ENCODE data around the gene FBXW5. TPM values are rescaled to one million over a fixed set of nuclear protein-coding genes. Genes with fewer than 3 reads are reported as not detected.

Gene FBXW5
- total and polyA plus RNA-seq, 9 of the 15 experiments (the other 6 are each of a cell fraction or from before 2014, with no cell fraction given): 0.21 to 128 (median 37.0) TPM

- Histone ChIP-seq H3K4me1 (replicated peaks in 1 of 2; ENCODE audit: control insufficient read depth in 2 of 2, insufficient read depth in 2 of 2, low read length in 2 of 2) (peaks cover 0 to 23% of the 10 kb centered on the region in 2 experiments; a peak in 2 of 5 replicates), H2AFZ (ENCODE audit: low read depth, low read length) (no peak overlapping the region), H3K27me3 (ENCODE audit: control insufficient read depth in 2 of 2, insufficient read depth in 2 of 2, low read length in 2 of 2) (no peaks in the 10 kb centered on the region), H3K36me3 (ENCODE audit: control insufficient read depth, insufficient read depth, low read length) (peaks cover 80% of the 10 kb centered on the region), H4K20me1 (replicated peaks; ENCODE audit: control insufficient read depth, insufficient read depth, low read length) (no peaks in the 10 kb centered on the region), H3K27ac (ENCODE audit: extremely low read depth, low read depth, low read length) (no peak overlapping the region), H3K9ac (ENCODE audit: insufficient read depth in 1 of 2, low read depth in 2 of 2, low read length in 2 of 2) (no peak overlapping the region; a peak in 1 of 4 replicates), H3K4me3 (no peak overlapping the region), H3K9me1 (ENCODE audit: control insufficient read depth, insufficient read depth, low read length) (no peaks in the 10 kb centered on the region), H3K9me3 (replicated peaks; ENCODE audit: control insufficient read depth, insufficient read depth, low read depth, low read length) (no peaks in the 10 kb centered on the region), H3K4me2 (ENCODE audit: insufficient read depth, low read length) (no peak overlapping the region), H3K79me2 (ENCODE audit: control insufficient read depth, insufficient read depth, low read length) (peaks cover 8% of the 10 kb centered on the region; the same call in 1 of the 3 replicates)
- ATAC-seq (no peak), FAIRE-seq (no peak), DNase-seq (ENCODE audit: extremely low read depth in 1 of 4, low spot score in 3 of 4) (no peak)
- in situ Hi-C loops (cut with MboI) (no loop called here), intact Hi-C loops (cut with micrococcal nuclease) (no loop called here)
- no TSS peak for BruUV-seq (replicated peaks)
- CTCF ChIA-PET (ENCODE audit: low intra/inter-chr PET ratio): no interaction called here
- WGBS (ENCODE audit: insufficient coverage, low coverage, missing lambda C conversion rate): 98% methylated on average over 10 of the region's 11 CpGs
- POLR2A ChIA-PET: interaction anchor here (0.6 to 1.4 kb wide), 3 partner anchors 9 to 283 kb away, joined by 3 to 4 read pairs (median 3); partner anchors contain the start of gene TPRN
- TF ChIP-seq MAZ (CRISPR knock-in tag; conservative IDR thresholded peaks at IDR 0.05 in 1 of 2, IDR thresholded peaks at IDR 0.05 in 1 of 2) (no peak), UBTF (IDR thresholded peaks at IDR 0.05; ENCODE audit: borderline replicate concordance in 1 of 2, low read depth in 2 of 2, low read length in 2 of 2) (no peak), ELF4 (CRISPR knock-in tag; IDR thresholded peaks at IDR 0.05) (no peak), THAP12 (CRISPR knock-in tag; IDR thresholded peaks at IDR 0.05) (no peak), ZNF589 (CRISPR knock-in tag; IDR thresholded peaks at IDR 0.05; ENCODE audit: low read depth) (no peak), CBFA2T3 (IDR thresholded peaks at IDR 0.05) (no peak), MTA3 (IDR thresholded peaks at IDR 0.05; ENCODE audit: borderline replicate concordance) (no peak), ZNF3 (CRISPR knock-in tag; IDR thresholded peaks at IDR 0.05) (no peak), HMG20A (CRISPR knock-in tag; conservative IDR thresholded peaks at IDR 0.05) (no peak), SPI1 (IDR thresholded peaks at IDR 0.05; ENCODE audit: borderline replicate concordance, low read depth, low read length) (no peak), ZC3H8 (IDR thresholded peaks at IDR 0.05) (no peak), RBBP5 (IDR thresholded peaks at IDR 0.05; ENCODE audit: borderline replicate concordance, insufficient read depth, low read length, poor library complexity, severe bottlenecking) (no peak)
- TF ChIP-seq, protein P1, sequence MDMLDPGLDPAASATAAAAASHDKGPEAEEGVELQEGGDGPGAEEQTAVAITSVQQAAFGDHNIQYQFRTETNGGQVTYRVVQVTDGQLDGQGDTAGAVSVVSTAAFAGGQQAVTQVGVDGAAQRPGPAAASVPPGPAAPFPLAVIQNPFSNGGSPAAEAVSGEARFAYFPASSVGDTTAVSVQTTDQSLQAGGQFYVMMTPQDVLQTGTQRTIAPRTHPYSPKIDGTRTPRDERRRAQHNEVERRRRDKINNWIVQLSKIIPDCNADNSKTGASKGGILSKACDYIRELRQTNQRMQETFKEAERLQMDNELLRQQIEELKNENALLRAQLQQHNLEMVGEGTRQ (CRISPR knock-in tag; IDR thresholded peaks at IDR 0.05): no peak
- TF ChIP-seq, protein P2, sequence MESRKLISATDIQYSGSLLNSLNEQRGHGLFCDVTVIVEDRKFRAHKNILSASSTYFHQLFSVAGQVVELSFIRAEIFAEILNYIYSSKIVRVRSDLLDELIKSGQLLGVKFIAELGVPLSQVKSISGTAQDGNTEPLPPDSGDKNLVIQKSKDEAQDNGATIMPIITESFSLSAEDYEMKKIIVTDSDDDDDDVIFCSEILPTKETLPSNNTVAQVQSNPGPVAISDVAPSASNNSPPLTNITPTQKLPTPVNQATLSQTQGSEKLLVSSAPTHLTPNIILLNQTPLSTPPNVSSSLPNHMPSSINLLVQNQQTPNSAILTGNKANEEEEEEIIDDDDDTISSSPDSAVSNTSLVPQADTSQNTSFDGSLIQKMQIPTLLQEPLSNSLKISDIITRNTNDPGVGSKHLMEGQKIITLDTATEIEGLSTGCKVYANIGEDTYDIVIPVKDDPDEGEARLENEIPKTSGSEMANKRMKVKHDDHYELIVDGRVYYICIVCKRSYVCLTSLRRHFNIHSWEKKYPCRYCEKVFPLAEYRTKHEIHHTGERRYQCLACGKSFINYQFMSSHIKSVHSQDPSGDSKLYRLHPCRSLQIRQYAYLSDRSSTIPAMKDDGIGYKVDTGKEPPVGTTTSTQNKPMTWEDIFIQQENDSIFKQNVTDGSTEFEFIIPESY (CRISPR knock-in tag; IDR thresholded peaks at IDR 0.05): no peak
- TF ChIP-seq, protein P3, sequence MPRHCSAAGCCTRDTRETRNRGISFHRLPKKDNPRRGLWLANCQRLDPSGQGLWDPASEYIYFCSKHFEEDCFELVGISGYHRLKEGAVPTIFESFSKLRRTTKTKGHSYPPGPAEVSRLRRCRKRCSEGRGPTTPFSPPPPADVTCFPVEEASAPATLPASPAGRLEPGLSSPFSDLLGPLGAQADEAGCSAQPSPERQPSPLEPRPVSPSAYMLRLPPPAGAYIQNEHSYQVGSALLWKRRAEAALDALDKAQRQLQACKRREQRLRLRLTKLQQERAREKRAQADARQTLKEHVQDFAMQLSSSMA (CRISPR knock-in tag; IDR thresholded peaks at IDR 0.05): no peak
Measured at GRCh38 chr9:136917902-136918301, 26.6 kb downstream of the FBXW5 start.

Measured in K562 (cell line).